ENCODE results near the gene PXN.

The PXN gene

DNA sequence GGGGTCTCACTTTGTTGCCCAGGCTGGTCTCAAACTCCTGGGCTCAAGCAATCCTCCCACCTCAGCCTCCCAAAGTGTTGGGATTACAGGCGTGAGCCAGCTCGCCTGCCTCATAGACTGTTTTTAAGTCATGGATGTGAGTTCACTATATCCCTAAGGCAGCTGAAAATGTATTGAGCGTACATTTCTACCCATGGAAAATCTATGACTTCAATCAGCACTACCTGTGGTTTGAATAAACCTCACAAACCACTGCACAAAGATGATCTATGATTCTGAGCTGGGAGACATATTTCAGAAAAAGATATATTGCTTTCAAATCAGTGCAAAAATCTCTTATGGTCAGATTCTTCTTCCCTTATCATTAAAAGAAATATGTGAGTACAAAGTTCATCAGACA, 93.5 kb downstream of the PXN start:
- DNase-seq (ENCODE audit: low spot score), result no peak

DNA sequence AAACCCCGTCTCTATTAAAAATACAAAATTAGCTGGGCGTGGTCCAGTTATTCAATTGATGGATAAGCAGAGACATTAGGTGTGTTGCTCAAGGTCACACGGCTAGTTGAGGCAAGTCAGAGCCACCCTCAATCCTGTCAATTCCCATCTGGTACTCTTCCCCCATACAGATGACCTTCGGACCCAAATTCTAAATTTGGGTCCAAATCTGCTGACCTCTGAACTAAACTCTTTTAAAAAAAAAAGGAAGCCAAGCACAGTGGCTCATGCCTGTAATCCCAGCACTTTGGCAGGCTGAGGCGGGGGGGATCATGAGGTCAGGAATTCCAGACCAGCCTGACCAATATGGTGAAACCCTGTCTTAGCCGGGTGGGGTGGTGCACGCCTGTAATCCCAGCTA, 94.9 kb downstream of the PXN start:
- no peak for DNase-seq (ENCODE audit: low spot score)

DNA sequence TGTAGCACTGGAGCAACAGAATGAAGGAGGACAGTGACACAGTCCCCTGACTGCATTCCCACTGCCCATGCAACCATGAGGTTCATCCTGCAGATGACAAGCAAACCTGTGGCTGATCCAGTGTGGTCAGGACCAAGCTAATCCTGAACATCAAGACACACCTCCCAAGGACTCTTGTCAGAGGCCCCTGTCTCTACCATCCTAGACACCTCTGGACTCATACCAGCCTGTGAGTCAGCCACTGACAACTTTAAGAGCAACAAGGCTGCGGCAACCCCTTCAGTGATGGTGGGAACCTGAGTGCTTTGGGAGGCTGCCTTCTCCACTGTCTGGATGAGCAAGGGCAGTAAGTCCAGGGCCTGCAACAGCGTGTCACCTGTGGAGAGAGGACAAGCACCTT, 95.6 kb downstream of the PXN start:
- no peak for DNase-seq (ENCODE audit: low spot score)

DNA sequence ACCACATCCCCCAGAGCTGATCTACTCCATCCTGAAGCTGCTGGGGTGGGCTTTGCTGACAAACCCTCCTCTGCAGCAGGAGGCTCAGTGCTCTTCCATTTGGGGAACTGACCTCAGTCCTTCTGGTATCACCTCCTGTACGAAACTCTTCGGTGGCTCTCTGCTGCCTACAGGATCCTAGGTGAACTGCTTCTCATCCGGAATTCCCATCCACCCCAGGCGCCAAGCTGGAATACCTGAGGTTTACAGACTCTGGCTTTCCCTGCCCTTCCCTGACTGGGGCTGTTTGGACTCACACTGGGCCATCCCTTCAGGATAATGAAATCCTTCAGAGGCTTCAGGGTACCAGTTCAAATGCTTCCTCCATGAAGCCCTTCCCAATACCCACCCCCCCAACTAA, 97.2 kb downstream of the PXN start:
- no peak for DNase-seq (ENCODE audit: low spot score)

DNA sequence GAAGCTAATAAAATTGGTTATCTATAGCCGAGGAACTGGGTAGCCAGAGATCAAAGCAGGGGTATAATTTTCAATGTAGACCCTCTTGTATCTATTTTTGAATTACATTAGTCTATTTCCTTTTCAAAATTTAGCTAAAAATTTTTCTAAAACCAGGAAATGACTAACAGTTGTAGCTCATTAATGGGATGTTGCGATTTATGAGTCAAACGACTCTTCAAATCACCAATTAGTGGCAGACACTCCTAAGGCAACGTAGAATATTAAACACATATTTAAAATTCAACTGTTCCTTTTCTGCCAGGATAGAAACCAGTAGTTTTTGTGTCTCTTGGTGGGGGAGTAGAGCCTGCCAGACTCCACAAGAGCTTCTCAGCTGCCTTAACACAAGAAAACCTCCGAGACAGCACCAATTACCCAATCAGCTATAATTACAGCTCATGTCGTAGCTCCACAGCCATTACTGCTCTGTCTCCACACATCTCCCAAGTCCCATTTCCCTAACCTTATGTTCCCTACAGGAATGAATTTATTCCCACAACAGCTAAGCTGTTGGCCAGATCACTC, 97.9 kb downstream of the PXN start:
- DNase-seq (ENCODE audit: low spot score), result no peak

DNA sequence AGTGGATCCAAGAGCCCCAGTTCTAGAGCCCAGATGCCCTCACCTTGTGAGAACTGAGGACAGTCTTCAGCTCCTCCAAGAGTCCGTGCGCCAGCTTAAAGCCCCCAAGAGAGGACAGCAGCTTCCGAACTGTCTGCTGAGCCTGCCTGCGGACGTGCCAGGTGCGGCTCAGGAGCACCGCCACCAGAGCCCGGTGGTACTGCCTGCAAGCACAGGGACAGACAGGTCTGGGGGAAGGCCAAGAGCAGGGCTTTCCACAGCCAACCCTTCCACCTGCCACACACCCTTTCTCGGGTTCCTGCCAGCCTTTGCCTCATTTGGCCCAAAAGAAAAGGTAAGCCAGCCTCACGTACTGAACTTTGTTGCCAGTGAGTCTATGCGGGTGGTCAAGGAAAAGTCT, 101.2 kb downstream of the PXN start:
- DNase-seq (ENCODE audit: low spot score), result no peak

DNA sequence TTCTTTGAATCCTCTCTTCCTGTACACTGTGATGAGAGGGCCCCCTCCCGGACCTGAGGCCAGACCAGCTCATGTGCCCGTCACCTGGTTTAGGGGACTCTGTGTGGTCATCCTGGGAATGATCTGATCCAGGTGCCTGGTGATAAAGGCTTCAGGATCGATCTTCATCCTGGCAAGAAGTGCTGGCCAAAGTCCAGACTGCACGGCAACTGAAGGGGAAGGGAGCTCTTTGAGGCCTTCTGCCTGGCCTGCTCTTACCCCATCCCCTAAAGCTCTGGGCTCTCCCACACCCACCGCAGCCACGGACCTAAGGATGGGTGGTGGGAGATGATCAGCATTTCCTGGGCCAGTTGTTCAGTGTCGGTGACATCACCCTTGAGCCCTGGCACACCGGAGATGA, 102.8 kb downstream of the PXN start:
- no peak for DNase-seq (ENCODE audit: low spot score)

DNA sequence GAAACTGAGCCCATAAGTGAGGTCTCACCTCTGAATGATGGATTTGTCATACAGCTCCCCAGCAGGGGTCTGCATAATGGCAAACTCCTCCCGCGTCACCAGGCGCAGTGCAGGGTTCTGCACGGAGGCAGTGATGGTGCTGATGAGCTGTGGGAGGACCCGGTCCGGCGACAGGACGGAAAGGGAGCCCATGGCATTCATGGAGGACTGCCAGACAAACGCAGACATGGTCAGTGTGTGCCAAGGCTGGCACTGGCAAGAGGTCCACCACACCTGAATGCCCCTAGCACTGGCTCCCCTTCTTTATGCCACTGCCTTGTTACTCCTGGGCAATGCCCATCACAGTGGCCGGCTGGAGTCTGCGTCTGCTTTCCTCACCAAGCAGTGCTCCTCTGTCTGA, 103.7 kb downstream of the PXN start:
- no peak for DNase-seq (ENCODE audit: low spot score)
